Measurements from ENCODE around the gene RNFT2. TPM values are rescaled to one million over a fixed set of nuclear protein-coding genes. Genes with fewer than 3 reads are reported as not detected.

Gene RNFT2
- total RNA-seq, 4 donors from 2014 or later, result 0.38 to 3.9 (median 3.1) TPM

- DNase-seq, result no peak
- Histone ChIP-seq H3K27me3 (no peaks in the 10 kb centered on the region), H3K4me3 (no peak overlapping the region), H3K9me3 (peaks cover 0 to 8% (median 1%) of the 10 kb centered on the region in 4 donors), H3K27ac (no peak overlapping the region), H3K4me1 (no peaks in the 10 kb centered on the region), H3K36me3 (no peaks in the 10 kb centered on the region)
- TF ChIP-seq CTCF (IDR thresholded peaks at IDR 0.05) (no peak), POLR2A (IDR thresholded peaks at IDR 0.05) (no peak)
Measured at GRCh38 chr12:116797885-116798284, 59.8 kb downstream of the RNFT2 start.

GRCh38 chr12:116798719-116799118 lies 60.6 kb downstream of the RNFT2 start:
- H3K36me3 ChIP-seq, result no peaks in the 10 kb centered on the region
- H3K4me1 ChIP-seq, result no peaks in the 10 kb centered on the region
- DNase-seq, result no peak
- no peak for TF ChIP-seq POLR2A (IDR thresholded peaks at IDR 0.05)
- TF ChIP-seq CTCF (IDR thresholded peaks at IDR 0.05), result no peak
- H3K9me3 ChIP-seq, result peaks cover 0 to 8% (median 1%) of the 10 kb centered on the region in 4 donors
- H3K27ac ChIP-seq, result no peak overlapping the region
- H3K4me3 ChIP-seq, result no peak overlapping the region
- H3K27me3 ChIP-seq, result no peaks in the 10 kb centered on the region

GRCh38 chr12:116799955-116800354 lies 61.8 kb downstream of the RNFT2 start:
- DNase-seq, result no peak
- Histone ChIP-seq H3K9me3 (peaks cover 0 to 8% (median 1%) of the 10 kb centered on the region in 4 donors), H3K27ac (no peak overlapping the region), H3K4me1 (no peaks in the 10 kb centered on the region), H3K4me3 (no peak overlapping the region), H3K36me3 (no peaks in the 10 kb centered on the region), H3K27me3 (no peaks in the 10 kb centered on the region)
- TF ChIP-seq POLR2A (IDR thresholded peaks at IDR 0.05) (no peak), CTCF (IDR thresholded peaks at IDR 0.05) (no peak)

GRCh38 chr12:116800918-116801317 lies 62.8 kb downstream of the RNFT2 start:
- no peak overlapping the region for H3K4me3 ChIP-seq
- no peak overlapping the region for H3K27ac ChIP-seq
- DNase-seq, result no peak
- TF ChIP-seq CTCF (IDR thresholded peaks at IDR 0.05) (no peak), POLR2A (IDR thresholded peaks at IDR 0.05) (no peak)
- H3K9me3 ChIP-seq, result peaks cover 0 to 8% (median 1%) of the 10 kb centered on the region in 4 donors
- no peaks in the 10 kb centered on the region for H3K36me3 ChIP-seq
- H3K4me1 ChIP-seq, result no peaks in the 10 kb centered on the region
- no peaks in the 10 kb centered on the region for H3K27me3 ChIP-seq

- DNase-seq, result no peak
- Histone ChIP-seq H3K27ac (no peak overlapping the region), H3K27me3 (no peaks in the 10 kb centered on the region), H3K4me1 (no peaks in the 10 kb centered on the region), H3K9me3 (peaks cover 0 to 8% (median 1%) of the 10 kb centered on the region in 4 donors), H3K4me3 (no peak overlapping the region), H3K36me3 (no peaks in the 10 kb centered on the region)
- TF ChIP-seq CTCF (IDR thresholded peaks at IDR 0.05) (no peak), POLR2A (IDR thresholded peaks at IDR 0.05) (no peak)
Measured at GRCh38 chr12:116802018-116802417, 63.9 kb downstream of the RNFT2 start.

Measured in Peyer's patch (tissue), 4 donors.